Activated CD8-positive, alpha-beta memory T cell treated with anti-CD3 and anti-CD28 coated beads, Interleukin-2, amount 10 ng/mL, durations not matched to agents 7 days and 5 days (primary cell): ENCODE measurements around the gene CC2D2B. TPM values are rescaled to one million over a fixed set of nuclear protein-coding genes. Genes with fewer than 3 reads are reported as not detected.

Experiments used
- microRNA-seq: library from miRNA; unstranded; fragments of <30 nt; microRNA quantifications from one replicate; pipeline ENCODE4 v1.2.0, GENCODE V29; 2022
- total RNA-seq, 2 experiments: library from RNA; stranded (reverse); gene quantifications; one replicate each; pipeline ENCODE4 v1.2.3, GENCODE V29; 2021

CC2D2B gene
- total RNA-seq, 2 experiments from 2014 or later = 3.0 to 4.2 TPM

Small RNA genes lying within 50 kb of the gene (microRNA-seq; reads per million reads assigned to microRNA genes)
- 68.9 reads per million, percentile 62 among the genes with 10 or more reads in this experiment for gene MIR3157

Other genes starting within 250 kb of the CC2D2B start
- 10 to 100 TPM; 29.7 to 69.2 TPM for gene TCTN3, start 214.0 kb upstream of the CC2D2B start, total RNA-seq
- 100 to 1,000 TPM; 150 to 395 TPM for gene ENTPD1, start 151.8 kb upstream of the CC2D2B start, total RNA-seq
- 1 to 10 TPM; 4.8 to 7.6 TPM for gene CCNJ, start 135.6 kb downstream of the CC2D2B start, total RNA-seq
- gene ZNF518A, start 222.3 kb downstream of the CC2D2B start, total RNA-seq = 10 to 100 TPM; 17.3 to 19.2 TPM